Right renal cortex interstitium (tissue), 3 donors: Measurements from ENCODE around the gene PDLIM1. TPM values are rescaled to one million over a fixed set of nuclear protein-coding genes. Genes with fewer than 3 reads are reported as not detected.
"Not testable (repeated sequence)": the region's sequence is repeated elsewhere in the genome, so short reads cannot be mapped to it uniquely, and the experiment has no call there.

Experiments used
- DNase-seq, 3 donors: peaks; one replicate each; pipeline ENCODE4 v3.0.0-alpha.2; 2013; ENCODE audit warnings: low read depth in 3 of 3, low spot score in 2 of 3
- polyA plus RNA-seq, 3 donors: library from polyadenylated mRNA; unstranded; fragments of 120-200 nt; gene quantifications; one replicate each; pipeline ENCODE4 v1.2.1, GENCODE V29; 2013; ENCODE audit not compliant: insufficient read length in 3 of 3

The PDLIM1 gene
- polyA plus RNA-seq, 3 donors, result 70.0 to 89.0 (median 76.2) TPM

GRCh38 chr10:95220539-95220938 lies 70.3 kb downstream of the PDLIM1 start:
- no peak for DNase-seq

- no peak for DNase-seq
Measured at GRCh38 chr10:95217476-95217875, 73.3 kb downstream of the PDLIM1 start.

- no peak for DNase-seq
Measured at GRCh38 chr10:95214793-95215192, 76.0 kb downstream of the PDLIM1 start.

GRCh38 chr10:95214369-95214768 lies 76.4 kb downstream of the PDLIM1 start:
- DNase-seq, result no peak

GRCh38 chr10:95211606-95212279 lies 79.1 kb downstream of the PDLIM1 start:
- DNase-seq, result no peak

GRCh38 chr10:95209509-95210127 lies 81.2 kb downstream of the PDLIM1 start:
- no peak for DNase-seq

- DNase-seq, result no peak
Measured at GRCh38 chr10:95208702-95209391, 82.0 kb downstream of the PDLIM1 start.

GRCh38 chr10:95202865-95203264 lies 87.9 kb downstream of the PDLIM1 start:
- not testable (repeated sequence) for DNase-seq

GRCh38 chr10:95201736-95202135 lies 89.1 kb downstream of the PDLIM1 start:
- no peak for DNase-seq

GRCh38 chr10:95196046-95196445 lies 94.8 kb downstream of the PDLIM1 start:
- DNase-seq, result no peak

- DNase-seq, result no peak
Measured at GRCh38 chr10:95193944-95194343, 96.9 kb downstream of the PDLIM1 start, which contains the start of gene ACSM6. TSS of gene ACSM6 (plus strand) at chr10:95194238. CDS start at chr10:95194486, 248 bp downstream.

GRCh38 chr10:95188593-95188992 lies 102.2 kb downstream of the PDLIM1 start:
- no peak for DNase-seq

- no peak for DNase-seq
Measured at GRCh38 chr10:95187617-95188016, 103.2 kb downstream of the PDLIM1 start.

Other genes starting within 250 kb of the PDLIM1 start
- 1 to 10 TPM; 1.8 to 3.5 (median 1.8) TPM for gene CYP2C8, start 221.5 kb downstream of the PDLIM1 start, polyA plus RNA-seq
- gene ACSM6, start 96.8 kb downstream of the PDLIM1 start, polyA plus RNA-seq, result under 1 TPM; 0.12 to 0.35 (median 0.20) TPM